Psoas muscle (tissue), 8 donors: ENCODE measurements around the gene AP4E1. TPM values are rescaled to one million over a fixed set of nuclear protein-coding genes. Genes with fewer than 3 reads are reported as not detected.

ENCODE experiments used
- ATAC-seq, 4 donors: fragments of 200-7000 bp; cut with Tn5 transposase; one replicate each; pipeline ENCODE4 v1.9.1; 2020; ENCODE audit warnings: moderate library complexity in 3 of 4, mild to moderate bottlenecking in 2 of 4
- DNase-seq, 2 donors: peaks; one replicate each; pipeline ENCODE4 v3.0.0-alpha.2; 2020
- H3K27ac ChIP-seq: fragments of 200-600 bp; one replicate; pipeline ENCODE4 v1.8.0; 2022
- H3K27me3 ChIP-seq, 3 donors: fragments of 200-600 bp in 1 of 3; one replicate each; pipeline versions ENCODE4 v1.6.1 to v1.8.0; 2013 to 2022; ENCODE audit warnings: low read length in 2 of 3, mild to moderate bottlenecking in 2 of 3, moderate library complexity in 1 of 3; ENCODE audit not compliant: insufficient read depth in 3 of 3
- H3K36me3 ChIP-seq, 2 donors: fragments of 200-600 bp in 1 of 2; one replicate each; pipeline versions ENCODE4 v1.6.1 to v1.8.0; 2013 to 2022; ENCODE audit warnings: low read depth in 1 of 2, mild to moderate bottlenecking in 1 of 2, moderate library complexity in 1 of 2; ENCODE audit not compliant: insufficient read depth in 1 of 2
- H3K4me1 ChIP-seq: fragments of 200-600 bp; one replicate; pipeline ENCODE4 v1.8.0; 2022
- H3K4me3 ChIP-seq: fragments of 200-600 bp; one replicate; pipeline ENCODE4 v1.8.0; 2022; ENCODE audit warnings: mild to moderate bottlenecking
- H3K9me3 ChIP-seq: fragments of 200-600 bp; one replicate; pipeline ENCODE4 v1.8.0; 2022
- WGBS, 3 donors: extraction: QIAGEN DNeasy Blood & Tissue Kit; methylation state at CpG; one replicate each; pipeline versions ENCODE4 v1.1.6 to v1.1.7; 2013; 5-methylcytosine and 5-hydroxymethylcytosine counted together
- intact Hi-C, 2 donors: fragments of 100-400 bp; cut with DNase I; formaldehyde crosslinking; loops; one replicate each; pipeline versions ENCODE4 v1.11.0 to v1.14.2; 2022
- polyA plus RNA-seq, 3 donors: library from polyadenylated mRNA; stranded (reverse); fragments of 200-250 nt; gene quantifications; one replicate each; pipeline ENCODE4 v1.2.3, GENCODE V29; 2013
- total RNA-seq, 4 donors: library from RNA; stranded (reverse); fragmentation: NEBNext Ultra II Directional in 2 of 4; extraction: Animal tissue kit (Norgen Biotek cat#: 25700) in 2 of 4; gene quantifications; one replicate each; pipeline versions ENCODE4 v1.2.1 to v1.2.4, GENCODE V29; 2021 to 2023
- TF ChIP-seq, protein P1 (sequence below): fragments of 200-600 bp; IDR thresholded peaks from one replicate; pipeline ENCODE4 v1.8.0; 2022; ENCODE audit warnings: antibody characterized with exemption
- donor health status: healthy with polysubstance abuse.
- donor health status: DM: no; HTN: no; CAD: no; lungs with moderate emphysema.
- donor health status: Bipolar disorder and iron deficiency.
- donor health status: healthy.
- donor health status: DM: yes; HTN: yes; CAD: no.
- donor health status: DM: no; HTN: no; CAD: no.
- donor health status: DM: no; HTN: no; CAD: no.
- donor health status: DM: yes; HTN: yes; CAD: no.

Gene AP4E1
- total and polyA plus RNA-seq, 7 donors: 4.4 to 16.6 (median 11.9) TPM

DNA sequence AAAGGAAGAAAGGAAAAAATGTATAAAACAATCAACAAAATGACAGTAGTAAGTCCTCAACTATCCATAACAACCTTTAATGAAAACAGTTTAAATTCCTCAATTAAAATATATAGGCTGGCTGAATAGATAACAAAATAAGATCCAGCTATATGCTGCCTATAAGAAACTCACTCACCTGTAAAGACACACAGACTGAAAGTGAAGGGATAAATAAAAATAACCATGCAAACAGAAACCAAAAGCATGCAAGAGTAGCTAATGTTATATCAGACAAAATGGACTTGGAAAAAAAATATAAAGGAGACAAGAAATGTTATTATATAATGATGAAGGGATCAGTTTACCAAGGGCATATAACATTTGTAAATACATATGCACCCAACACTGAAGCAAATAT, 51.2 kb downstream of the AP4E1 start:
- no peak for ATAC-seq
- intact Hi-C loops: no loop called here
- no peak overlapping the region for H3K4me3 ChIP-seq
- H3K4me1 ChIP-seq: no peaks in the 10 kb centered on the region
- no peak overlapping the region for H3K27ac ChIP-seq
- TF ChIP-seq, protein P1, sequence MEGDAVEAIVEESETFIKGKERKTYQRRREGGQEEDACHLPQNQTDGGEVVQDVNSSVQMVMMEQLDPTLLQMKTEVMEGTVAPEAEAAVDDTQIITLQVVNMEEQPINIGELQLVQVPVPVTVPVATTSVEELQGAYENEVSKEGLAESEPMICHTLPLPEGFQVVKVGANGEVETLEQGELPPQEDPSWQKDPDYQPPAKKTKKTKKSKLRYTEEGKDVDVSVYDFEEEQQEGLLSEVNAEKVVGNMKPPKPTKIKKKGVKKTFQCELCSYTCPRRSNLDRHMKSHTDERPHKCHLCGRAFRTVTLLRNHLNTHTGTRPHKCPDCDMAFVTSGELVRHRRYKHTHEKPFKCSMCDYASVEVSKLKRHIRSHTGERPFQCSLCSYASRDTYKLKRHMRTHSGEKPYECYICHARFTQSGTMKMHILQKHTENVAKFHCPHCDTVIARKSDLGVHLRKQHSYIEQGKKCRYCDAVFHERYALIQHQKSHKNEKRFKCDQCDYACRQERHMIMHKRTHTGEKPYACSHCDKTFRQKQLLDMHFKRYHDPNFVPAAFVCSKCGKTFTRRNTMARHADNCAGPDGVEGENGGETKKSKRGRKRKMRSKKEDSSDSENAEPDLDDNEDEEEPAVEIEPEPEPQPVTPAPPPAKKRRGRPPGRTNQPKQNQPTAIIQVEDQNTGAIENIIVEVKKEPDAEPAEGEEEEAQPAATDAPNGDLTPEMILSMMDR: no peak
- peaks cover 33% of the 10 kb centered on the region for H3K9me3 ChIP-seq
- H3K36me3 ChIP-seq: peaks cover 8 to 60% of the 10 kb centered on the region in 2 donors
- no peak for DNase-seq
- H3K27me3 ChIP-seq: no peaks in the 10 kb centered on the region

DNA sequence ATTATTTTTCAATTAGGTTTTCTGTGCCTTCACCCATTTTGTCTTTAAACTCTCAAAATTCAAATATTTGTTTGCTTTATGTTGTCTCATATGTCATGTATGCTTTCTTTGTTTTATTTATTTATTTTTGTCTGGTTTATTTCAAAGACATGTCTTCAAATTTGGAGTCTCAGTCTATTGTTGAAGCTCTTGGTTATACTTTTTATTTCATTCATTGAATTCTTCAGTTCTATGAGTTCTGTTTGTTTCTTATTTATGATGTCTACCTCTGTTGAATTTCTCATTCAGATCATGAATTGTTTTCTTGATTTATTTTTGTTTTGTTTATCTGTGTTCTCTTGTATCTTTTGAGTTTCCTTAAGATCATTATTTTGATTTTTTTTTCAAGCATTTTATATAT, 55.6 kb downstream of the AP4E1 start:
- peaks cover 40% of the 10 kb centered on the region for H3K9me3 ChIP-seq

DNA sequence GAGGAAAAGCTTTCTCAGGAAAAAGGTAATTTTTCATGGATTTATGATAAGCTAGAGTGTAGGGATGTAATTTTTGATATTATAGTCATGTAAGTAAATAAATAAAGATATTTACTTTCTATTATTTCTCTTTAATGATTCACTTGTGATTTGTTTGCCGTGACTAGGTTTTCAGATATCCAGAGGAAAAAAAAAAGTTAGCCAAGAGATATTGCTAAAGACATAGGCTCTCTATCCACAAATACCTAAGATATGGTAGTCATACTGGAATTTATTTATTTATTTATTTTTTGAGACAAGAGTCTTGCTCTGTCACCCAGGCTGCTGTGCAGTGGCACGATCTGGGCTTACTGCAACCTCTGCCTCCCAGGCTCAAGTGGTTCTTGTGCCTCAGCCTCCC, 59.9 kb downstream of the AP4E1 start:
- DNase-seq (no peak), ATAC-seq (no peak)
- Histone ChIP-seq H3K4me3 (no peak overlapping the region), H3K9me3 (peaks cover 38% of the 10 kb centered on the region), H3K4me1 (no peaks in the 10 kb centered on the region), H3K27ac (no peak overlapping the region), H3K36me3 (peaks cover 4 to 29% of the 10 kb centered on the region in 2 donors), H3K27me3 (no peaks in the 10 kb centered on the region)
- intact Hi-C loops: no loop called here
- WGBS, 3 donors: 98 to 100% (median 99%) methylated on average over 2 of the region's 2 CpGs
- TF ChIP-seq, protein P1: no peak

More for the DNA sequence above, 55.6 kb downstream of the AP4E1 start:
- H3K27me3 ChIP-seq: no peaks in the 10 kb centered on the region
- TF ChIP-seq, protein P1: no peak
- no peak overlapping the region for H3K4me3 ChIP-seq
- peaks cover 8 to 36% of the 10 kb centered on the region in 2 donors for H3K36me3 ChIP-seq
- no peaks in the 10 kb centered on the region for H3K4me1 ChIP-seq
- no peak for DNase-seq
- ATAC-seq: no peak
- H3K27ac ChIP-seq: no peak overlapping the region
- intact Hi-C loops: no loop called here

DNA sequence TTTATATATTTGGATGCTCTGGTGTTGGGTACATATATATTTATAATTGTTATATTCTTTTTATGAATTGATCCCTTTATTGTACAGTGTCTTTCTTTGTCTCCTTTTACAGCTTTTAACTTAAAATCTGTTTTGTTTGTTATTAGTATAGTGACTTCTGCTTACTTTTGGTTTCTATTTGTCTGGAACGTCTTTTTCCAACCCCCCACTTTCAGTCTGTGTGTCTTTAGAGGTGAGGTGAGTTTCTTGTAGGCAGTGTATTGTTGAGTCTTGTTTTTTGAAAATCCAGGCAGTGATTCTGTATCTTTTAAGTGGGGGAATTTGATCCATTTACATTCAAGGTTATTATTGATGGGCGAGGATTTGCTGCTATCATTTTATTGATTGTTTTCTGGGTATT, 62.0 kb downstream of the AP4E1 start:
- Histone ChIP-seq H3K27me3 (no peaks in the 10 kb centered on the region), H3K4me3 (no peak overlapping the region), H3K36me3 (peaks cover 0 to 33% of the 10 kb centered on the region in 2 donors), H3K4me1 (no peaks in the 10 kb centered on the region), H3K9me3 (peaks cover 19% of the 10 kb centered on the region), H3K27ac (no peak overlapping the region)
- DNase-seq (no peak), ATAC-seq (no peak)
- TF ChIP-seq, protein P1: no peak
- WGBS, 3 donors: 95 to 98% (median 97%) methylated on average over 2 of the region's 2 CpGs
- intact Hi-C loops: no loop called here

DNA sequence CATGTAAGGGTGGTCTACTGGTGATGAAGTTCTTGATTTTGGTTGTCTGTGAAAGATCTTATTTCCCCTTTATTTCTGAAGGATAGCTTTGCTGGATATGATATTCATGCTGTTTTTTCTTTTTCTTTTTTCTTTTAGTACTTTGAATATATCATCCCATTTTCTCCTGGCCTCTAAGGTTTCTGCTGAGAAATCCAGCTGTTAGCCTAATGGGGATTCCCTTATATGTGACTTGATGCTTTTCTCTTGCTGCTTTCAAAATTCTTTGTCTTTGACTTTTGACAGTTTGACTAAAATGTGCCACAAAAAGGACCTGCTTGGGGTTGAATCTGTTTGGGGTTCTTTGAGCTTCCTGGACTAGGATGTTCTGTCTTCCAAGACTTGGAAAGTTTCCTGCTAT, 62.6 kb downstream of the AP4E1 start:
- H3K9me3 ChIP-seq: peaks cover 19% of the 10 kb centered on the region
- H3K27ac ChIP-seq: no peak overlapping the region
- ATAC-seq: no peak
- no peak for DNase-seq
- no peak overlapping the region for H3K4me3 ChIP-seq
- H3K27me3 ChIP-seq: no peaks in the 10 kb centered on the region
- intact Hi-C loops: no loop called here
- no peaks in the 10 kb centered on the region for H3K4me1 ChIP-seq
- TF ChIP-seq, protein P1: no peak
- peaks cover 0 to 33% of the 10 kb centered on the region in 2 donors for H3K36me3 ChIP-seq
